ENCODE results near the gene RPL36AL. TPM values are rescaled to one million over a fixed set of nuclear protein-coding genes. Genes with fewer than 3 reads are reported as not detected.

Gene RPL36AL
- total RNA-seq, 2 experiments from 2014 or later, result 249 to 262 TPM

Other genes starting within 250 kb of the RPL36AL start
- gene RPS29, start 34.2 kb downstream of the RPL36AL start, total RNA-seq, result 1,000 to 10,000 TPM in 1 of 2 experiments, 100 to 1,000 TPM in 1; 860 to 1,679 TPM
- gene LRR1, start 21.7 kb downstream of the RPL36AL start, total RNA-seq, result 10 to 100 TPM; 45.5 to 53.2 TPM
- 10 to 100 TPM; 53.1 to 57.3 TPM for gene MGAT2, start 173 bp upstream of the RPL36AL start, total RNA-seq
- gene DNAAF2, start 14.6 kb upstream of the RPL36AL start, total RNA-seq, result 1 to 10 TPM; 5.1 to 5.2 TPM
- gene POLE2, start 67.6 kb upstream of the RPL36AL start, total RNA-seq, result 10 to 100 TPM; 32.3 to 35.7 TPM
- 1 to 10 TPM; 2.4 to 2.5 TPM for gene KLHDC1, start 72.5 kb upstream of the RPL36AL start, total RNA-seq
- gene KLHDC2, start 147.5 kb upstream of the RPL36AL start, total RNA-seq, result 10 to 100 TPM; 28.7 to 31.5 TPM
- gene NEMF, start 232.2 kb upstream of the RPL36AL start, total RNA-seq, result 10 to 100 TPM; 76.7 to 89.1 TPM